Medulla oblongata (tissue), 1 donor: ENCODE data around the gene PHKA2.

Source experiments
- DNase-seq: peaks from one replicate; pipeline ENCODE4 v3.0.0-alpha.2; 2015; ENCODE audit errors: extremely low spot score

PHKA2 gene

GRCh38 chrX:18931972-18932371, 51.9 kb downstream of the PHKA2 start:
- peak; percentile 27 for DNase-seq

GRCh38 chrX:18929775-18930174, 54.1 kb downstream of the PHKA2 start:
- no peak for DNase-seq

GRCh38 chrX:18927558-18927957, 56.4 kb downstream of the PHKA2 start:
- DNase-seq: no peak

- DNase-seq: no peak
These were observed 59.3 kb downstream of the PHKA2 start for GRCh38 chrX:18924507-18925088.

GRCh38 chrX:18920566-18920965, 63.3 kb downstream of the PHKA2 start:
- no peak for DNase-seq

GRCh38 chrX:18920079-18920478, 63.8 kb downstream of the PHKA2 start:
- DNase-seq: no peak

- no peak for DNase-seq
These were observed 66.1 kb downstream of the PHKA2 start for GRCh38 chrX:18917831-18918230.

GRCh38 chrX:18906286-18906685, 77.6 kb downstream of the PHKA2 start:
- DNase-seq: no peak

GRCh38 chrX:18900401-18900976, 83.4 kb downstream of the PHKA2 start:
- no peak for DNase-seq

GRCh38 chrX:18899796-18900380, 84.0 kb downstream of the PHKA2 start:
- no peak for DNase-seq

- DNase-seq: no peak
These were observed 85.4 kb downstream of the PHKA2 start for GRCh38 chrX:18898492-18898891.

- no peak for DNase-seq
These were observed 85.8 kb downstream of the PHKA2 start for GRCh38 chrX:18898091-18898490.

- no peak for DNase-seq
These were observed 86.3 kb downstream of the PHKA2 start for GRCh38 chrX:18897611-18898010.

GRCh38 chrX:18896680-18897544, 87.0 kb downstream of the PHKA2 start:
- no peak for DNase-seq

- DNase-seq: no peak
These were observed 88.5 kb downstream of the PHKA2 start for GRCh38 chrX:18895189-18895951.

- no peak for DNase-seq
These were observed 89.8 kb downstream of the PHKA2 start for GRCh38 chrX:18894156-18894555.

- DNase-seq: no peak
These were observed 90.4 kb downstream of the PHKA2 start for GRCh38 chrX:18893536-18893935.

- no peak for DNase-seq
These were observed 91.0 kb downstream of the PHKA2 start for GRCh38 chrX:18892899-18893298.

- no peak for DNase-seq
These were observed 92.4 kb downstream of the PHKA2 start for GRCh38 chrX:18891548-18891945.

- DNase-seq: no peak
These were observed 93.0 kb downstream of the PHKA2 start for GRCh38 chrX:18890724-18891547.

- DNase-seq: no peak
These were observed 93.9 kb downstream of the PHKA2 start for GRCh38 chrX:18890049-18890381.
